ENCODE results near the gene TXNDC11. TPM values are rescaled to one million over a fixed set of nuclear protein-coding genes. Genes with fewer than 3 reads are reported as not detected.

Gene TXNDC11
- total RNA-seq, 1 experiment from 2014 or later: 17.6 TPM

DNA sequence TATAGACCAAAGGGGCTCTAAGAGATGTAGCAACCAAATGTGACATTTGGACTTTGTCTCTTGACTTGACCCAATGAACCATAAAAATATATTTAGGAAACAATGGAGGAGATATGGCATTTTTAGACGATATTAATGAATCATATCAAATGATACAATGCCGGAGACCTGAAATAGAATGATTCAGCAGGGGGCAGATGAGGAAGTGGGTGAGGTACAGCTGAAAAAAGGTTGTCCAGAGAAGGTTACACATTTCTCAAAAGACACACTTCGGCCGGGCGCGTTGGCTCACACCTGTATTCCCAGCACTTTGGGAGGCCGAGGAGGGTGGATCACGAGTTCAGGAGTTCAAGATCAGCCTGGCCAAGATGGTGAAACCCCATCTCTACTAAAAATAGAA lies 90.9 kb downstream of the TXNDC11 start:
- ChIA-PET POLR2A (ENCODE audit: low non-redundant PET) (no interaction called here), CTCF (no interaction called here)
- no peak overlapping the region for H3K4me3 ChIP-seq (ENCODE audit: low read depth, low read length, poor library complexity, severe bottlenecking)
- no peaks in the 10 kb centered on the region for H3K27me3 ChIP-seq (replicated peaks; ENCODE audit: insufficient read depth, low read depth, low read length, poor library complexity)
- no peaks in the 10 kb centered on the region for H3K36me3 ChIP-seq (ENCODE audit: insufficient read depth, low read length, poor library complexity, severe bottlenecking)
- intact Hi-C loops (cut with micrococcal nuclease; ENCODE audit: unreplicated experiment): no loop called here
- no peaks in the 10 kb centered on the region for H3K4me1 ChIP-seq (ENCODE audit: insufficient read depth, low read length, poor library complexity, severe bottlenecking)
- TF ChIP-seq, protein P1, sequence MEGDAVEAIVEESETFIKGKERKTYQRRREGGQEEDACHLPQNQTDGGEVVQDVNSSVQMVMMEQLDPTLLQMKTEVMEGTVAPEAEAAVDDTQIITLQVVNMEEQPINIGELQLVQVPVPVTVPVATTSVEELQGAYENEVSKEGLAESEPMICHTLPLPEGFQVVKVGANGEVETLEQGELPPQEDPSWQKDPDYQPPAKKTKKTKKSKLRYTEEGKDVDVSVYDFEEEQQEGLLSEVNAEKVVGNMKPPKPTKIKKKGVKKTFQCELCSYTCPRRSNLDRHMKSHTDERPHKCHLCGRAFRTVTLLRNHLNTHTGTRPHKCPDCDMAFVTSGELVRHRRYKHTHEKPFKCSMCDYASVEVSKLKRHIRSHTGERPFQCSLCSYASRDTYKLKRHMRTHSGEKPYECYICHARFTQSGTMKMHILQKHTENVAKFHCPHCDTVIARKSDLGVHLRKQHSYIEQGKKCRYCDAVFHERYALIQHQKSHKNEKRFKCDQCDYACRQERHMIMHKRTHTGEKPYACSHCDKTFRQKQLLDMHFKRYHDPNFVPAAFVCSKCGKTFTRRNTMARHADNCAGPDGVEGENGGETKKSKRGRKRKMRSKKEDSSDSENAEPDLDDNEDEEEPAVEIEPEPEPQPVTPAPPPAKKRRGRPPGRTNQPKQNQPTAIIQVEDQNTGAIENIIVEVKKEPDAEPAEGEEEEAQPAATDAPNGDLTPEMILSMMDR (conservative IDR thresholded peaks at IDR 0.05; ENCODE audit: low read depth, low read length): no peak
- TF ChIP-seq EZH2 (IDR thresholded peaks at IDR 0.05; ENCODE audit: borderline replicate concordance, low read depth, low read length, poor library complexity, severe bottlenecking): no peak
- BruUV-seq (replicated peaks): no TSS peak
- no peak for DNase-seq (ENCODE audit: low spot score)
- H3K9me3 ChIP-seq (ENCODE audit: low read depth, low read length, poor library complexity, severe bottlenecking): no peaks in the 10 kb centered on the region
- no peak overlapping the region for H3K27ac ChIP-seq (ENCODE audit: low read depth, low read length, poor library complexity, severe bottlenecking)

DNA sequence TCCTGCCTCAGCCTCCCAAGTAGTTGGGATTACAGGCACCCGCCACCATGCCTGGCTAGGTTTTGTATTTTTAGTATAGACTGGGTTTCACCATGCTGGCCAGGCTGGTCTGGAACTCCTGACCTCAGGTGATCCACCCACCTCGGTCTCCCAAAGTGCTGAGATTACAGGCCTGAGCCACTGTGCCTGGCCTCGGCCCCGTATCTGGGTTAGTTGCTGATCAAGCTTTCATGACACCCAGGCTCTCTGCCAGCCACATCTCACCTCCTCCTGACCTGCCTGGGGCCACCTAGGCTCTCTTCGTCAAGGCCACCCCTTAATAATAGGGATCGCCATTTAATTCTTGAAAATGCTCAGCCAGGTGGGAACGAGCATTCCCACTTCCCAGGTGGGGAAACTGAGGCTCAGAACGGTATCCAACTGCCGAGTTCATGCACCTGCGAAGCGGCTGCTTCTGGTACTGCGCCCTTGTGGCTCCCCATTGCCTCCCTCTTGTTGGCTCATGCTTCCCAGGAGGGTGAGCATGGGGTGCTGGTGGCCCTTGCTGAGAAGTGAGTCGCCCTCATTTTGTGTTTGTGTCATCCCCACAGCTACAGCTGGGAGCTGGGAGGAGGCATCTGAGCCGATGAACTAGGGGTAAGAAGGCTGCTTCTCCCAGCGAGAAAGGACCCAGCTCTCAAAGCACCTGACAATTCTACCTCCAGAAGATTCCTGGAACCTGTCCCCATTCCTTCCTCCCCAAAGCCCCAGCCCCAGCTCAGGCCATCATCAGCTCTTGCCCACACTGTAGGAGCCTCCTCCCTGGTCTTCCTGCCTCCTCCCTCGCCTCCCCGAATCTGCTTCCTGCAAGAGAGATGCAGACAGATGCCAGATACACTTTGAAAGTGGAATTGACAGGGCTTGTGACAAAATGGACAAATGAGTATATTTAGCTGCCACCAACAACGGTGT lies 91.7 kb downstream of the TXNDC11 start:
- Histone ChIP-seq H3K9me3 (ENCODE audit: low read depth, low read length, poor library complexity, severe bottlenecking) (no peaks in the 10 kb centered on the region), H3K4me1 (ENCODE audit: insufficient read depth, low read length, poor library complexity, severe bottlenecking) (no peaks in the 10 kb centered on the region), H3K27me3 (replicated peaks; ENCODE audit: insufficient read depth, low read depth, low read length, poor library complexity) (no peaks in the 10 kb centered on the region), H3K27ac (ENCODE audit: low read depth, low read length, poor library complexity, severe bottlenecking) (no peak overlapping the region), H3K36me3 (ENCODE audit: insufficient read depth, low read length, poor library complexity, severe bottlenecking) (no peaks in the 10 kb centered on the region), H3K4me3 (ENCODE audit: low read depth, low read length, poor library complexity, severe bottlenecking) (no peak overlapping the region)
- no peak for TF ChIP-seq EZH2 (IDR thresholded peaks at IDR 0.05; ENCODE audit: borderline replicate concordance, low read depth, low read length, poor library complexity, severe bottlenecking)
- TF ChIP-seq, protein P1 (conservative IDR thresholded peaks at IDR 0.05; ENCODE audit: low read depth, low read length): no peak
- no peak for DNase-seq (ENCODE audit: low spot score)
- intact Hi-C loops (cut with micrococcal nuclease; ENCODE audit: unreplicated experiment): no loop called here
- no TSS peak for BruUV-seq (replicated peaks)
- POLR2A ChIA-PET (ENCODE audit: low non-redundant PET): no interaction called here
- CTCF ChIA-PET: no interaction called here

DNA sequence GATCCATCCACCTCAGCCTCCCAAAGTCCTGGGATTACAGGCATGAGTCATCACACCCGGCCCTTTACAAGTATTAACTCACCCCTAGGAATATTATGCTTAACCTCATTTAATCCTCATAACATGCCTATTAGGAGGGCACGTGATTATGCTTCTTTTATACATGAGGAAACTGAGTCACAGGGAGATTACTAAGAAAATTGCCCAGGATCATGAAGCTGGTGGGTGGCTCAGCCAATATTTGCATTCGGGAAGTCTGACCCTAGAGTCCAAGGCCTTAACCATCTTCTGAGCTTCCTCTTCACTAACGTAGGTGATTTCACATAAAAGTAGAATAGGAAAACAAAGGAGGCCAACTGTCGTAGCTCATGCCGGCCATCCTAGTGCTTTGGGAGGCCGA lies 93.4 kb downstream of the TXNDC11 start:
- no peak for DNase-seq (ENCODE audit: low spot score)
- Histone ChIP-seq H3K27ac (ENCODE audit: low read depth, low read length, poor library complexity, severe bottlenecking) (no peak overlapping the region), H3K4me3 (ENCODE audit: low read depth, low read length, poor library complexity, severe bottlenecking) (no peak overlapping the region), H3K27me3 (replicated peaks; ENCODE audit: insufficient read depth, low read depth, low read length, poor library complexity) (no peaks in the 10 kb centered on the region), H3K4me1 (ENCODE audit: insufficient read depth, low read length, poor library complexity, severe bottlenecking) (no peaks in the 10 kb centered on the region), H3K9me3 (ENCODE audit: low read depth, low read length, poor library complexity, severe bottlenecking) (no peaks in the 10 kb centered on the region), H3K36me3 (ENCODE audit: insufficient read depth, low read length, poor library complexity, severe bottlenecking) (no peaks in the 10 kb centered on the region)
- TF ChIP-seq, protein P1 (conservative IDR thresholded peaks at IDR 0.05; ENCODE audit: low read depth, low read length): no peak
- TF ChIP-seq EZH2 (IDR thresholded peaks at IDR 0.05; ENCODE audit: borderline replicate concordance, low read depth, low read length, poor library complexity, severe bottlenecking): no peak
- intact Hi-C loops (cut with micrococcal nuclease; ENCODE audit: unreplicated experiment): loop anchor here (10.0 kb wide), 1 partner anchor 166 kb away; no protein-coding TSS in a partner anchor
- CTCF ChIA-PET: no interaction called here
- POLR2A ChIA-PET (ENCODE audit: low non-redundant PET): no interaction called here
- BruUV-seq (replicated peaks): no TSS peak
